Endodermal cell (in vitro differentiated cells): ENCODE measurements around the gene TBCC. TPM values are rescaled to one million over a fixed set of nuclear protein-coding genes. Genes with fewer than 3 reads are reported as not detected.

Source experiments
- DNase-seq: peaks from one replicate; pipeline ENCODE4 v3.0.0-alpha.2; 2017
- H3K27ac ChIP-seq: 2 replicates; pipeline ENCODE4 v1.5.1; 2013; ENCODE audit warnings: mild to moderate bottlenecking, low read depth, low read length, moderate library complexity
- H3K27me3 ChIP-seq: 2 replicates; pipeline ENCODE4 v1.6.1; 2013; ENCODE audit warnings: mild to moderate bottlenecking, low read length, moderate library complexity; ENCODE audit not compliant: insufficient read depth, control insufficient read depth, poor library complexity, severe bottlenecking
- H3K36me3 ChIP-seq: 2 replicates; pipeline ENCODE4 v1.7.0; 2013; ENCODE audit warnings: mild to moderate bottlenecking, low read length, moderate library complexity; ENCODE audit not compliant: control insufficient read depth, insufficient read depth
- H3K4me1 ChIP-seq: one replicate; pipeline ENCODE4 v1.7.0; 2013; ENCODE audit warnings: low read length; ENCODE audit not compliant: control insufficient read depth, insufficient read depth
- H3K4me3 ChIP-seq: 2 replicates; pipeline ENCODE4 v1.5.1; 2013; ENCODE audit warnings: mild to moderate bottlenecking, low read length, moderate library complexity
- H3K9ac ChIP-seq: 2 replicates; pipeline ENCODE4 v1.6.1; 2013; ENCODE audit warnings: mild to moderate bottlenecking, low read length, moderate library complexity; ENCODE audit not compliant: poor library complexity, severe bottlenecking; ENCODE audit errors: extremely low read depth
- H3K9me3 ChIP-seq: 2 replicates; pipeline ENCODE4 v1.6.1; 2013; ENCODE audit warnings: mild to moderate bottlenecking, low read length, moderate library complexity; ENCODE audit not compliant: control insufficient read depth
- H3K27ac Mint-ChIP-seq: 2 replicates; pipeline ENCODE4 v1.8.0; 2020; ENCODE audit warnings: mixed read lengths
- H3K27me3 Mint-ChIP-seq: 2 replicates; pipeline ENCODE4 v1.8.0; 2021; ENCODE audit warnings: mild to moderate bottlenecking, mixed read lengths; ENCODE audit not compliant: insufficient read depth
- H3K36me3 Mint-ChIP-seq: 2 replicates; pipeline ENCODE4 v1.8.0; 2020; ENCODE audit warnings: low read depth, mixed read lengths
- H3K4me1 Mint-ChIP-seq: 2 replicates; pipeline ENCODE4 v1.8.0; 2020; ENCODE audit warnings: mixed read lengths
- H3K4me3 Mint-ChIP-seq: 2 replicates; pipeline ENCODE4 v1.8.0; 2020; ENCODE audit warnings: mild to moderate bottlenecking, moderate library complexity, mixed read lengths
- H3K9me3 Mint-ChIP-seq: 2 replicates; pipeline ENCODE4 v1.8.0; 2020; ENCODE audit warnings: mild to moderate bottlenecking, mixed read lengths
- CTCF ChIP-seq: fragments of 200-600 bp; sonication (generic); conservative IDR thresholded peaks from 2 replicates; pipeline ENCODE4 v1.5.0; 2021; ENCODE audit warnings: antibody characterized with exemption, mild to moderate bottlenecking
- WGBS, 2 experiments: methylation state at CpG; one replicate each; pipeline versions ENCODE4 v1.1.5 to v1.1.7; 2013; ENCODE audit warnings: missing lambda C conversion rate in 2 of 2, mixed read lengths in 1 of 2; ENCODE audit not compliant: insufficient coverage in 1 of 2, insufficient read length in 1 of 2; 5-methylcytosine and 5-hydroxymethylcytosine counted together
- total RNA-seq, 2 donors: library from RNA; stranded (reverse); fragmentation: NEBNext Ultra II Directional in 1 of 2; extraction: Animal tissue kit (Norgen Biotek cat#: 25700) in 1 of 2; gene quantifications; 2 replicates in 1 of 2; 3 replicates in 1 of 2; pipeline ENCODE4 v1.2.1, GENCODE V29; 2021

Gene TBCC
- total RNA-seq, 2 donors from 2014 or later: 16.7 to 21.9 TPM

- H3K4me1 Mint-ChIP-seq: no peaks in the 10 kb centered on the region
- H3K4me3 ChIP-seq: no peak overlapping the region
- 97 to 100% methylated on average over 2 to 4 of the region's 4 CpGs for WGBS, 2 experiments
- H3K36me3 ChIP-seq: peaks cover 44% of the 10 kb centered on the region
- no peaks in the 10 kb centered on the region for H3K9me3 ChIP-seq
- no peaks in the 10 kb centered on the region for H3K27me3 Mint-ChIP-seq
- H3K4me1 ChIP-seq: peaks cover 3% of the 10 kb centered on the region
- no peaks in the 10 kb centered on the region for H3K9me3 Mint-ChIP-seq
- H3K27me3 ChIP-seq: no peaks in the 10 kb centered on the region
- no peak overlapping the region for H3K4me3 Mint-ChIP-seq
- no peak for TF ChIP-seq CTCF
- H3K9ac ChIP-seq: no peak overlapping the region
- peaks cover 43% of the 10 kb centered on the region for H3K36me3 Mint-ChIP-seq
- DNase-seq: no peak
- H3K27ac Mint-ChIP-seq: no peak overlapping the region
- H3K27ac ChIP-seq: no peak overlapping the region
Measured at GRCh38 chr6:42694586-42694985, 51.3 kb downstream of the TBCC start.

Other genes with a start within 250 kb of the TBCC start
- 10 to 100 TPM; 21.6 to 22.5 TPM for gene UBR2, start 182.1 kb downstream of the TBCC start, total RNA-seq
- under 1 TPM; 0.35 to 0.40 TPM for gene PRPH2, start 23.5 kb downstream of the TBCC start, total RNA-seq
- 10 to 100 TPM; 11.6 to 14.9 TPM for gene BICRAL, start 35.9 kb upstream of the TBCC start, total RNA-seq
- 100 to 1,000 TPM; 112 to 114 TPM for gene RPL7L1, start 133.5 kb upstream of the TBCC start, total RNA-seq
- not detected for gene PTCRA, start 169.9 kb upstream of the TBCC start, total RNA-seq
- 10 to 100 TPM; 72.7 to 73.6 TPM for gene CNPY3, start 183.4 kb upstream of the TBCC start, total RNA-seq
- gene GNMT, start 214.7 kb upstream of the TBCC start, total RNA-seq: under 1 TPM; 0.75 to 0.84 TPM
- gene PEX6, start 233.1 kb upstream of the TBCC start, total RNA-seq: 10 to 100 TPM; 17.2 to 21.4 TPM
- 10 to 100 TPM; 57.5 to 59.1 TPM for gene PPP2R5D, start 238.5 kb upstream of the TBCC start, total RNA-seq